SK-N-MC (cell line): ENCODE data around the gene SLC4A5.

Experiments used
- DNase-seq: peaks from one replicate; pipeline ENCODE4 v3.0.0-alpha.2; 2011; ENCODE audit warnings: low read depth, low spot score
- H3K27ac ChIP-seq: fragments of 200-600 bp; sonication (generic); 2 replicates; pipeline ENCODE4 v1.5.1; 2016; ENCODE audit warnings: mixed run types
- H3K36me3 ChIP-seq: fragments of 200-600 bp; sonication (generic); 2 replicates; pipeline ENCODE4 v1.6.1; 2017; ENCODE audit warnings: antibody characterized with exemption, low read length, mixed read lengths; ENCODE audit not compliant: insufficient read depth
- H3K4me3 ChIP-seq: fragments of 200-600 bp; sonication (generic); 2 replicates; pipeline ENCODE4 v1.5.1; 2016
- H3K9ac ChIP-seq: fragments of 200-600 bp; sonication (generic); 2 replicates; pipeline ENCODE4 v1.8.0; 2017; ENCODE audit warnings: mixed run types, mixed read lengths; ENCODE audit not compliant: insufficient read length
- H3K9me3 ChIP-seq: fragments of 200-600 bp; sonication (generic); 2 replicates; pipeline ENCODE4 v1.6.1; 2017; ENCODE audit warnings: low read depth, mild to moderate bottlenecking, antibody characterized with exemption, low read length, moderate library complexity, mixed read lengths
- EZH2 ChIP-seq: fragments of 200-600 bp; sonication (generic); IDR thresholded peaks from one replicate; pipeline ENCODE4 v1.6.1; 2017; ENCODE audit warnings: antibody characterized with exemption
- FOXP2 ChIP-seq: optimal IDR thresholded peaks from 2 replicates; pipeline ENCODE3; 2011; ENCODE audit warnings: mild to moderate bottlenecking, moderate library complexity; ENCODE audit not compliant: insufficient read depth; ENCODE audit errors: extremely low read length, control extremely low read depth
- POLR2AphosphoS5 ChIP-seq: IDR thresholded peaks from 2 replicates; pipeline ENCODE4 v1.6.1; 2012; ENCODE audit warnings: mild to moderate bottlenecking, low read depth, low read length, borderline replicate concordance

SLC4A5 gene

DNA sequence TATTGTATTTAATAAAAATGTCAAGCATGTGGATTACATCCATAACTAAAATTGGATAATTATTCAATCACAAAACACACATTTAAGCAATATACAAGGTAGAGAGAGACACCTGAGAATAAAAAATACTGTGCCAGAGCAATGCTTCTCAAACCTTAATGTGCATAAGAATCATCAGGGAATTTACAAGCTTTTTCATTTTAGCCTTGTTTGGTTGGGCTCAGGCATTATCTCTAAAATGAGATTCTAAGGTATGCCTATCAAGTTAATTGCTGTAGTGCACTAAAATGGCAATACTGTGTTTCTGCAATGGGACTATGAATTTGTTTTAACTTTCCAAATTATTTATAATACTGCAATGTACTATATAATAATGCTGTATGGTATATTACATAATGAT, 165.5 kb downstream of the SLC4A5 start:
- peaks cover 15% of the 10 kb centered on the region; the same call in 1 of the 2 replicates for H3K9me3 ChIP-seq
- H3K27ac ChIP-seq = peak overlapping the region; percentile 78; the same call in 1 of the 2 replicates
- TF ChIP-seq POLR2AphosphoS5 (no peak), EZH2 (no peak), FOXP2 (no peak)
- H3K36me3 ChIP-seq = peaks cover 31% of the 10 kb centered on the region
- no peak for DNase-seq
- peak overlapping the region; percentile 87 for H3K4me3 ChIP-seq
- H3K9ac ChIP-seq = peak overlapping the region; percentile 96

DNA sequence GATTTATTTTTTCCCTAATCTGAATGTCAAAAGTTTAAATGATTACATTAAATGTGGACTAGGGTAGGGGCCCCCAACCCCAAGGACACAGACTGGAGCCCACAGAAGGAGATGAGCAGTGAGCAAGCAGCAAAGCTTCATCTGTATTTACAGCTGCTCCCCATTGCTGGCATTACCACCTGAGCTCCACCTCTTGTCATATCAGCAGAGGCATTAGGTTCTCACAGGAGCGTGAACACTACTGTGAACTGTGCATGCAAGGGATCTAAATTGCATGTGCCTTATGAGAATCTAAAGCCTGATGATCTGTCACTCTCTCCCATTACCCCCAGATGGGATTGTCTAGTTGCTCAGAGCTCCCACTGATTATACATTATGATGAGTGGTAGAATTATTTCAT, 168.3 kb downstream of the SLC4A5 start:
- Histone ChIP-seq H3K27ac (no peak overlapping the region), H3K4me3 (no peak overlapping the region), H3K9ac (no peak overlapping the region), H3K9me3 (peaks cover 15% of the 10 kb centered on the region; the same call in 1 of the 2 replicates), H3K36me3 (peaks cover 56% of the 10 kb centered on the region)
- no peak for DNase-seq
- no peak for TF ChIP-seq EZH2
- TF ChIP-seq POLR2AphosphoS5 = no peak
- no peak for TF ChIP-seq FOXP2

DNA sequence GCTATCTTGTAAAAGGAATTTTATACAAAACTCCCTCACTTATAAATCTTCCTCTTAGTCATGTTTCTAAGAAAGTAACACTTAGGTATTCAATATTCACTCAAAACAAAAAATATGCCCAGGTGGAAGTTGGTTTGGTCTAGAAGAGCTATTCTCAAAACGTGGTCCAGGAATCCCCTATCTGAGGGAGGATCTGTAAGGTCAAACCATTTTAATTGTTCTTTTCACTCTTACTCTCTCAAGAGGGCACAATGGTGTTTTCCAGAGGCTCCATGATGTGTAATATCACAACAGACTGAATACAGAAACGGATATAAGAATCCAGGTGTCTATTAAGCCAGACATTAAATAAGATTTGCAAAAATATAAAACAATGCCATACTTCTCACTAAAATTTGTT, 174.5 kb downstream of the SLC4A5 start:
- no peak for TF ChIP-seq EZH2
- TF ChIP-seq POLR2AphosphoS5 = no peak
- no peak for TF ChIP-seq FOXP2
- Histone ChIP-seq H3K9ac (no peak overlapping the region), H3K9me3 (peaks cover 8% of the 10 kb centered on the region; the same call in 1 of the 2 replicates), H3K36me3 (peaks cover 84% of the 10 kb centered on the region), H3K27ac (no peak overlapping the region), H3K4me3 (no peak overlapping the region)
- no peak for DNase-seq
